ENCODE data around the gene SLC24A3.
A peak's percentile ranks its signal among the peaks of the same experiment; 100 is the strongest.

The SLC24A3 gene

GRCh38 chr20:19692685-19693119 is 480.3 kb downstream of the SLC24A3 start:
- DNase-seq: peak; percentile 28

GRCh38 chr20:19693508-19693907 is 481.1 kb downstream of the SLC24A3 start:
- DNase-seq: no peak

GRCh38 chr20:19695081-19695480 is 482.6 kb downstream of the SLC24A3 start:
- DNase-seq: no peak

- no peak for DNase-seq
Measured at GRCh38 chr20:19696620-19697019, 484.2 kb downstream of the SLC24A3 start.

- DNase-seq: no peak
Measured at GRCh38 chr20:19697415-19697814, 485.0 kb downstream of the SLC24A3 start.

- no peak for DNase-seq
Measured at GRCh38 chr20:19699180-19699971, 486.9 kb downstream of the SLC24A3 start.

GRCh38 chr20:19701429-19701828 is 489.0 kb downstream of the SLC24A3 start:
- DNase-seq: no peak

- no peak for DNase-seq
Measured at GRCh38 chr20:19706463-19706862, 494.0 kb downstream of the SLC24A3 start.

GRCh38 chr20:19709635-19710335 is 497.3 kb downstream of the SLC24A3 start:
- DNase-seq: no peak

- DNase-seq: no peak
Measured at GRCh38 chr20:19710336-19711120, 498.1 kb downstream of the SLC24A3 start.

- DNase-seq: no peak
Measured at GRCh38 chr20:19711126-19711525, 498.7 kb downstream of the SLC24A3 start.

GRCh38 chr20:19712721-19713260 is 500.3 kb downstream of the SLC24A3 start:
- no peak for DNase-seq

- DNase-seq: no peak
Measured at GRCh38 chr20:19713822-19714578, 501.6 kb downstream of the SLC24A3 start.

- no peak for DNase-seq
Measured at GRCh38 chr20:19714579-19714840, 502.1 kb downstream of the SLC24A3 start.

- no peak for DNase-seq
Measured at GRCh38 chr20:19715986-19716385, 503.5 kb downstream of the SLC24A3 start.

GRCh38 chr20:19718880-19719279 is 506.4 kb downstream of the SLC24A3 start:
- DNase-seq: no peak

- no peak for DNase-seq
Measured at GRCh38 chr20:19720991-19721390, 508.5 kb downstream of the SLC24A3 start.

- no peak for DNase-seq
Measured at GRCh38 chr20:19723051-19723450, 510.6 kb downstream of the SLC24A3 start.

GRCh38 chr20:19723813-19724430 is 511.5 kb downstream of the SLC24A3 start:
- no peak for DNase-seq

GRCh38 chr20:19725373-19725772 is 512.9 kb downstream of the SLC24A3 start:
- no peak for DNase-seq

GRCh38 chr20:19725814-19726525 is 513.5 kb downstream of the SLC24A3 start:
- no peak for DNase-seq
